TTC549 (cell line): ENCODE results near the gene ADGRG7.
"Not testable (repeated sequence)": the region's sequence is repeated elsewhere in the genome, so short reads cannot be mapped to it uniquely, and the experiment has no call there.

Experiments used
- FAIRE-seq: peaks from 2 replicates; lab custom pipeline; 2012; peaks lifted over from hg19 to GRCh38; lab: Jason Lieb, UNC

Gene ADGRG7

GRCh38 chr3:100609305-100609704 is at the start of gene ADGRG7:
Gene ADGRG7, plus strand, starts transcription at chr3:100609601. Its CDS starts 256 bp downstream, at chr3:100609857.
- no peak for FAIRE-seq

GRCh38 chr3:100560426-100560825 is 49.0 kb upstream of the ADGRG7 start:
- FAIRE-seq: no peak

DNA sequence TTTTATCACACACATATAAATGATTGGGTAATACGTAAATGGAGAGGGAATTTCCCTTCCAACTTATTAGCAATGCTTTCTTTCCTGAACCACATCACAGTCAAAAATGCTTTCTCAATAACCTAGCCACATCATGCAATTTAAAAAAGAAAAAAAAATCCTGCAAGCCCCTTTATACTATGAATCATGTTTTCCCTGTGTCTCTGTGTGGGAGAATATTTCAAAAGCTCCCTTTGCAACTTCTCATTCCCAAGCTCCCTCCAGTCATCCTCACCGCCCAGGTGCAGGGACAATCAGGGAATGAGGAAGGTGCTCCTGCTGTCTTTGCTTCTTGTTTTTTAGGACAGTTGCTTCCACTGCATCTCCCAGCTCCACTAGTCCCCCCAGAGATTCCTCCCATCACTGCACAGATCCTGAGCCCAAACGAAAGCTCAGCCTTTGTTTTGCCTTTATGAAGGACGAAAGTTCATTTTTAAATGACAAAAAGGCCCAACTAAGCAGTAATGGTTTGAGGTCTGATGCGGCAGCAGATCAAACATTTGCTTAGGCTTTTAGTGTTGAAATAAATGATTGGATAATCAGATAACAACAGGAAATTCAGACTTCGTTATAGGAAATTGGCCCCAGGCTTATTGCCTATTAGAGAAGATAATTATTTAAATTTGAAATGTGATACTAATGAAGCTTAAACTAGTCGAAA is 47.8 kb upstream of the ADGRG7 start:
- FAIRE-seq: no peak

GRCh38 chr3:100562224-100562857 is 47.1 kb upstream of the ADGRG7 start:
- no peak for FAIRE-seq

DNA sequence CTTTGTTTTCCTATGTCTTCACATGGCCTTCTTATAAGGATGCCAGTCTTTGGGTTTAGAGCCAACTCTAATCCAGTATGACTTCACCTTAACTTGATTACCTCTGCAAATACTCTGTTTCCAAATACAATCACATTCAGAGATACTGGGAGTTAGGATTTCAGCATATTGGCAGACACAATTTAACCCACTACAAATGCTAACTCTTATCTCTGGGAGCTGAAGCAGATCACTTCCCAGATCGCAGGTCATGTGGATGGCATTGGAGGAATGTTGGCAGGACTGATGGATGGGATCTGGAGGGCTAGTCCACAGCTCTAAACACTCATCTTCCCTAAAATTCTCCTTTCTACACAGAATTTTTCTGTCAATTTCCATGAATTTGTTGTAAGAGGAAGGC is 46.2 kb upstream of the ADGRG7 start:
- FAIRE-seq: no peak

GRCh38 chr3:100563652-100564211 is 45.7 kb upstream of the ADGRG7 start:
- no peak for FAIRE-seq

DNA sequence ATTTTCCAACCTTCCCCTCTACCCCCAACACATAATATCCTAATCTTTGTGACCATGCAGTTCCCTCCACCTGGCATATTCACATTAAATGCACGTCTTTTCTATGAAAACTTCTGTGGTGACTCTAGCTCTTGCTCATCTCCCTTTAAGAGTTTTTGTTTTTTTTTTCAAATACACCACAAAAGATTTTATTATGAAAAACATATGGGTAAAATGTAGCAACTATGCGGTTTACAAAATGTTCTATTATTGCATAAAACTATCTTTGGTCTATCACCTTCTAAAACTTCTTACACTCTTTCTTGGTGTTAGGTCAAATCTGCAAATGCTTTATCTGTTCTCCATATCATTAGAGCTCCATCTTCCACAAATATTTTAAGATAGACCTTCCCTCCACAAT is 38.6 kb upstream of the ADGRG7 start:
- FAIRE-seq: no peak

DNA sequence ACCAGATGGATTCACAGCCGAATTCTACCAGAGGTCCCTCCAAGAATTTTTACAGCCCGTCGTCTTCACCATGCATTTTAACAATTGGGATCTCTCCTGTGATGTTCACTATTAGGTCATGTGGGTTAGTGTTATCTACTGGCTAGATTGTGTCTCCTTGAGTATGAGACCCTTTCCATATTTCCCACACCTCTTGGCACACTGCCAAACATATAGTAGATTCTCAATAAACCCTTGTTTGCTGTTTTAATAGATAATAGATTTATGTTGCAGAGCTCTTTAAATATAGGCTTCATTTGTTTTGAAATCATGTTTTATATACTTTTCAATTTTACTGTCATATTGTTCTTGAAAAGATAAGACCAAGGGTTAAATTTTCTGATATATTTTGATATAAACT is 34.9 kb upstream of the ADGRG7 start:
- no peak for FAIRE-seq

GRCh38 chr3:100575704-100576103 is 33.7 kb upstream of the ADGRG7 start:
- FAIRE-seq: no peak

- FAIRE-seq: no peak
Observed at GRCh38 chr3:100577382-100578008, 31.9 kb upstream of the ADGRG7 start.

DNA sequence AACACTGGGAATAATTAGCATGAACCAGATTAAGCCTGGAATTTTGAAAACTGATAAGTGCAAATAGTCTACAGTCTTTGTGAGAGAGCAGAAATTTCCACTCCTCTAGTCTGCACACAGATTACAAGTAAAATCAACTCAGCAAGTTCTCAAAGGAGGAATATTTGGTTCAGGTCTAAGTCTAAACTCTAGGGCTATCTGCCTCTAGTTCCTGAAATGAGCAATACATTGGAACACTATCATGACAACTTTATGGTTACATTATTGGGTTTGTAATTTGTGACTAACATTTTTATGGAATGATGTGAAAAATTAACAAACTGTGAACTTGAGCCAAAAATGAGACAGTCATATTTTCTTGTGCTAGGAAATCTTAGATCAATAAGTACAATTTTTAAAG is 30.8 kb upstream of the ADGRG7 start:
- no peak for FAIRE-seq

- FAIRE-seq: no peak
Observed at GRCh38 chr3:100580147-100580546, 29.3 kb upstream of the ADGRG7 start.

GRCh38 chr3:100581650-100582049 is 27.8 kb upstream of the ADGRG7 start:
- no peak for FAIRE-seq

- not testable (repeated sequence) for FAIRE-seq
Observed at GRCh38 chr3:100582157-100582556, 27.2 kb upstream of the ADGRG7 start.

DNA sequence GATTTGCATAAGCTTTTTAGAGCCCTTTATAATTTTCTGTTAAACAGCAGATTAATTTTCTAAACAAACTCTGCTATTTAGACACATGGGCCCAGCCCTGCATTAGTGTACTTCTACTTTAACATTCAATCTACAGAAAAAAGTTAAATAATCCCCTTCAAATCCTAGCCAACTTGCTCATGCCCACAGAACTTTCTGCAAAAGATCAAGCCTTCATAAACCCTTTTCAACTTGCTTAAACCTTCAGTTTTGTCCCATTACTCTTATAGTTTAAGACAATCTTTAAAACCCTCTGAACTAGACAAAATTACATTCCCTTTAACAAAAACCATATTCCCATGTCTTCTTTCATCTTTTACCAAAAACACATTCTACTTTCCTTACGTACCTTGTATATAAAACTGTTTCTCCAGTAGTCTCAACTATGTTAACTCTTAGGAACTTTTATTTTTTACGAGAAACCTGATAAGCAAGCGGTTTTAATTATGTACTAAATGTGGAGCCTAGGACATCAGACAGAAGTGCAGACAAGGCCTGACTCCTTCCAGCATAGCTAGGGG is 25.2 kb upstream of the ADGRG7 start:
- no peak for FAIRE-seq

- FAIRE-seq: no peak
Observed at GRCh38 chr3:100586832-100587231, 22.6 kb upstream of the ADGRG7 start.

- no peak for FAIRE-seq
Observed at GRCh38 chr3:100588251-100588650, 21.1 kb upstream of the ADGRG7 start.

DNA sequence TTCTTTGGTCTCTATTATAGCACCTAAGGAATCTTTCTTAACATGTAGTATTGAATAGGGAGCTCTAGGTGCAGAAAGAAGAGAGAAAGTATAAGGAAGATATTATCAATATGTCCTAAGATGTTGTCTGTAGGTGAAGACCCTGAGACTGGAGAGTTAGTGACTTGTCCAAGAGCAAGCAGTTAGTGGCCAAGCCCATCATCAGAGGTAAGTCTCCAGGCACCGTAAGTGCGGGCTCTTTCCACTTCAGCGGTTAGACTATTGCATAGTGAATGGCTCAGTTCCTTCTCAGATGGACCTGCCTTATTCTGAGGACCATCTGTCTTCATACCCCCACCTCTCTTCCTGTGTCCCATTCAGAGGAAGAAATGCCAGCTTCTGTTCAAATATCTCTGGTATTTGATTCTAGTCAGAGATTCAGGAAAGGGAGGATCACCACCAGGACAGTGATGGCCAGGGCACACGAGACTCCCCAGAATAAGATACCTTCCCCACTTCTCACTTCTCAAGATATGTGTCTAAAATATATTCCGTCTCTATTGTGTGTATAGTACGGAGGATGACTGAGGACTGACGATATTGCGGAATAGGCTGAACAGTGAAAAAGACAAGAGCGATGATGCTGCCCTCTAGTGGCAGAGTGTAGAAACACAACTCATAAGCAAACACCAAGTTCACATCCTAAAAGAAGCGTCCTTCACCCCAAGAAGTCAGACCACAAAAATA is 19.1 kb upstream of the ADGRG7 start:
- peak; percentile 83 for FAIRE-seq

DNA sequence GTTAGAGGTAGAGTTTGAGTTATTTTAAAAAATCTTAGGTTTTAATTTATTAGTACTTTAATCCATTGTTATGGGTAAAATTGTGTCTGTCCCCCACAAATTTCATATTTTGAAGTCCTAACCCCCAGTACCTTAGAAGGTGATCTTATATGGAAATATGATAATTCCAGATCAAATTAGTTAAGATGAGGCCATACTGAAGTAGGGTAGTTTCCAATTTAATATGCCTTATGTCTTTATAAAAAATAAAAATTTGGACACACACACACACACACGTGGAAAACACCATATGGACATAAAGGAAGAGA is 18.6 kb upstream of the ADGRG7 start:
- FAIRE-seq: no peak

- no peak for FAIRE-seq
Observed at GRCh38 chr3:100591411-100591810, 18.0 kb upstream of the ADGRG7 start.

- FAIRE-seq: no peak
Observed at GRCh38 chr3:100600181-100601042, 9.0 kb upstream of the ADGRG7 start.
